GM12875 (cell line): ENCODE results near the gene TEC.
"Not testable (repeated sequence)": the region's sequence is repeated elsewhere in the genome, so short reads cannot be mapped to it uniquely, and the experiment has no call there.

Source experiments
- H3K4me3 ChIP-seq: one replicate; pipeline ENCODE4 v1.5.1; 2011; ENCODE audit warnings: low read depth, low read length, control low read depth
- TF ChIP-seq, protein P1 (sequence below): IDR thresholded peaks from 2 replicates; pipeline ENCODE4 v1.5.1; 2011; ENCODE audit warnings: low read depth, mild to moderate bottlenecking, control low read depth, inconsistent platforms, low read length, moderate library complexity, borderline replicate concordance; ENCODE audit not compliant: insufficient read depth

TEC gene

DNA sequence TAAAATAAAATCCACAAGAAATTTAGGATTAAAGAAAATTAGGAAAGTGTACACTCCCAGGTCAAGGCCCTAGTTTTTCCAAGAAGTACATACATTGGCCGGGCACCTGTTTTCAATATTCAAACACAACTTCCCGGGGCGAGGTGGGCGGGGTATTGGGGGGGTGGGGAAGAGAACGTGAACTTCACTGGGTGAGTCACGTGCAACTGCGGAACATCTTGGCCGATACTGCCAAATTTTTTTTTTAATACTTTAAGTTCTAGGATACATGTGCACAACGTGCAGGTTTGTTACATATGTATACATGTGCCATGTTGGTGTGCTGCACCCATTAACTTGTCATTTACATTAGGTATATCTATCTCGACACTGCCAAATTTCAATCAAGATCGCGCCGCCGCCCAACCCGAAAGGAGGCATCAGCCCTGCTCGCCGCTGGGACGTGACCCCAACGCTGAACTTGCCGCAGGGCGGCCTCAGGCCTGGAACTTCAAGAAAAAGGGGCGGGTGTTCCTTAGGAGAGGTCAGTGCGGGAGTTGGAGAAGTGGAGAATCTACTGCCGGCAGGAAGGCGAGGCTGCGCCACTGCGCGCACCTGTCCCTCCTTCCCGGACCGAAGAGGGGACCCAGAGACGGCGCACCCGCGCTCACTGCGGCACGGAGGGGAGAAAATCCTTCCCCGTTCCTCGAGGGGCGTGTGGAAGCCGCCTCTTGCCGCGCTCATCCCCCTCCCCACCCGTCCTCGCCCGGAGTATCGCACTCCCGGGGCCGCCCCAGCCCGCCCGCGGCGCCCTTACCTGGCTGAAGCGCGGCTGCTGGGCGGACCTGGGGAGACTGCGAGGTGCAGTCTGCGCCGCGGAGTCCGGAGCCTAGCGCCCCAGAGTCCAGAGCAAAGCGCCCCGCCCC lies at the start of gene TEC:
TSS of gene TEC (minus strand) at position 883 of the 905 bp plus-strand sequence. CDS start 41,224 bp downstream, outside the sequence.
- TF ChIP-seq, protein P1, sequence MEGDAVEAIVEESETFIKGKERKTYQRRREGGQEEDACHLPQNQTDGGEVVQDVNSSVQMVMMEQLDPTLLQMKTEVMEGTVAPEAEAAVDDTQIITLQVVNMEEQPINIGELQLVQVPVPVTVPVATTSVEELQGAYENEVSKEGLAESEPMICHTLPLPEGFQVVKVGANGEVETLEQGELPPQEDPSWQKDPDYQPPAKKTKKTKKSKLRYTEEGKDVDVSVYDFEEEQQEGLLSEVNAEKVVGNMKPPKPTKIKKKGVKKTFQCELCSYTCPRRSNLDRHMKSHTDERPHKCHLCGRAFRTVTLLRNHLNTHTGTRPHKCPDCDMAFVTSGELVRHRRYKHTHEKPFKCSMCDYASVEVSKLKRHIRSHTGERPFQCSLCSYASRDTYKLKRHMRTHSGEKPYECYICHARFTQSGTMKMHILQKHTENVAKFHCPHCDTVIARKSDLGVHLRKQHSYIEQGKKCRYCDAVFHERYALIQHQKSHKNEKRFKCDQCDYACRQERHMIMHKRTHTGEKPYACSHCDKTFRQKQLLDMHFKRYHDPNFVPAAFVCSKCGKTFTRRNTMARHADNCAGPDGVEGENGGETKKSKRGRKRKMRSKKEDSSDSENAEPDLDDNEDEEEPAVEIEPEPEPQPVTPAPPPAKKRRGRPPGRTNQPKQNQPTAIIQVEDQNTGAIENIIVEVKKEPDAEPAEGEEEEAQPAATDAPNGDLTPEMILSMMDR = no peak

DNA sequence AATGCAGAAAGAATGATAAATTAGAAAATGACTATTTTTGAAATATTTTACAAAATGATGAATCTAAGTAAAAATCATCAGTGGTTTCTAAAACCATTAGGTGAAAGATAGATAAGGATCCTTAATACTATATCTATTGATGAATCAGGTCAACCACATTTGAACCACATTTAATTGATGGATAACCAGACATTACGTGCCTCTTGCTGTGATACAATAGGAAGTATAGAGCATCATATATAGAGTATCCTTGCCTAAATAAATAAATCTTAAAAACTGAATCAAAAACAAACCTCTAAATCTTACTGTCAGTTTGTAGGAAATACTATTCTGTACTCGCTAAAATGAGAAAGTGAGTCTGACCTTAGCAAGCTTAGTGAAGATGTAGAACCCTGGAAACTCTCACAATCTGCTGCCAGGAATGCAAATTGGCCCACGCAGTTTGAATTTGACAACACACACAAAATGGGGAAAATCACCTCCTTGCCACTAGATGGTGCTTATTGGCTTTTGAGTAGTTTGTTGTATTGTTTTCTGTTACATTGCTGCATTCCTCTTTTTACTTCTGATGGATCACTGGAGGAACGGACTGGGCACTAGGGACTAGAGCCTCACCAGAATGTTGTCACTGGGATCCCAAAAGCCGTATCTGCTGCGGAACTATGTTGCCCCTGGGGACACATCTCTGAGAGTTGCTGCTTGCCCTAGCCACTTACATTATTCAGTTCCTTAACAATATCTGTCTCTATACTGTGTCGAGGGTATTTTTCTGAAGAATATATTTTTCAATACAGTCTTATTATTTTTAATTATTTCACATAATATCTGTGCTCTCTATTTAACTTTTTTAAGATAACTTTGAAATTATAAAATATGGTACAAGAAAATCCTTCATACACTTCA lies 46.3 kb upstream of the TEC start:
- H3K4me3 ChIP-seq = no peak overlapping the region
- TF ChIP-seq, protein P1 = peak; percentile 70; the same call in 1 of the 2 replicates

More for the DNA sequence above, at the start of gene TEC:
- H3K4me3 ChIP-seq = peak within 1 kb of the TSS; percentile 86

DNA sequence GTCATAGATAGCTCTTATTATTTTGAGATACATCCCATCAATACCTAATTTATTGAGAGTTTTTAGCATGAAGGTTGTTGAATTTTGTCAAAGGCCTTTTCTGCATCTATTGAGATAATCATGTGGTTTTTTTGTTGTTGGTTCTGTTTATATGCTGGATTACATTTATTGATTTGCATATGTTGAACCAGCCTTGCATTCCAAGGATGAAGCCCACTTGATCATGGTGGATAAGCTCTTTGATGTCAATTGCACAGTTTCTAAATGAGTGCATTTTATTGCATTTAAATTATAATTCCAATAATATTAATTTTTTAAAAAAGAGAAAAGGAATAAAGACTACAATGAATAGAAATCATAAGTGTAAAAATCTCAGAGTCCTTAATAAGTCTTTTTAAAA lies 45.1 kb upstream of the TEC start:
- H3K4me3 ChIP-seq = not testable (repeated sequence)

DNA sequence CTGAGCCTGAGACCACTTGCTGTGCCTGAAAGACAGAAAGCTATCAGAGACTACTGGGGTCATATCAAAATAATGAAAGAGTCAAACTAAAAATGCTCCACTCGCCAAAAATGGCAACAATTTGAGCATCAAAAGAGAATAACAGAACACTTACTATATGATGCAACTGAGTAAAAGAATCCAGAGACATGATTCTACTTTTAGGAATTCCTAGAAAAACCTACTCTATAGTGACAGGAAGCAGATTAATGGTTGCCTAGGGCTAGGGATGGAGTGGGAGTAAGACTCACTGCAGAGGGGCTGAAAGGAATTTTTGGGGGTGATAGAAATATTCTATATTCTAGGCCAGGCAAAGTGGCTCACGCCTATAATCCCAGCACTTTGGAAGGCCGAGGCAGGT lies 42.3 kb upstream of the TEC start:
- TF ChIP-seq, protein P1 = no peak
- no peak overlapping the region for H3K4me3 ChIP-seq

DNA sequence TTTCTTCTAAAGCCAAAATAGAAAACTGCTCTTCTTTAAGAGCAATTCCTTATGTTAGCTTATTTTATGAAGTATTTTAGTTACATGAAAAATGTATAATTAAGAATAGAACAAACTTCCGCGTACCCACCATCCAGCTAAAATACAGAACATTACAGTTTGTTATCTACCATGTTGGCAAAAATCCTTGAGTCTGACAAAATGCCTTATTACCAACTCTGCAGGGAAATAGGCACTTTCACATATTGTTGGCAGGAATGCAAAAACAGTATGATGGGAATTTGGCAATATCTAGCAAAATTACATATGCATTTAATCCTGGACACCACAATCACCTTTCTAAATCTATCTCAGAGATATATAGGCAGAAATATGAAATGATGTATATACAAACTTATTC lies 39.3 kb upstream of the TEC start:
- TF ChIP-seq, protein P1 = no peak
- no peak overlapping the region for H3K4me3 ChIP-seq

DNA sequence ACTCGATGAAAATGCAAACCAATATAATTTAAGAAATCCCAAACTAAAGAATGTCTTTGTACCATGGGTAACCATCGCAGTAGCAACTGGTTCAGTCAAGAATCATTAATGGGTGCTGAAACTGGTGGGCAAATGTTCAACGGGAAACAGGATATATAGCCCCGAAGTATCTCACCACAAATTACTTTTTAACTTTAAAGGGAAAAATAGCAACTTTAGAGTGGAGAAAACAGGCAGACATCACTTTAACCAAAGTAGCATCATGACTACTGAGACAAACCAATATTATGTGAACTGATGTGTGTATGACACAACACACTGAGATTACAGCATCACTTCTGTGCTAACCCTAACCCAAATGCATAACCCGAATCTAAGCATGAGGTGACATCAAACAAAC lies 37.9 kb upstream of the TEC start:
- H3K4me3 ChIP-seq = no peak overlapping the region
- TF ChIP-seq, protein P1 = no peak

DNA sequence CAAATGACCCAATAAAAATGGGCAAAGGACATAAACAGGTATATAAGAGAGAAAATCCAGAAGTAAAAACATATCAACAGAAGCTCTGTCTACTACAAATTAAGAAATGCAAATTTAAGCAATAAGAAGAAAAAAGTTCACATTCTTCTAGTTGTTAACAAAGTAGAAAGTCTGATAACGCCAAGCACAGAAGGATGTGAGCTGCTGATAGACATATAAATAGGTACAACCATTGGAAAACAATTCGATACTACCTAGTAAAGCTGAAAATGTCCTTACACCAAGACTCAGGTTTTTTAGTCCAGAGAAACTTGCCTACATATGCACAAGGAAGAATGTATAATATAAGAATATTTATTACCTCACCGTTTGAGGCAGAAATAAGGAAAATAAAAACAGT lies 35.9 kb upstream of the TEC start:
- H3K4me3 ChIP-seq = no peak overlapping the region
- TF ChIP-seq, protein P1 = no peak
